K562 (cell line): ENCODE data around the gene LGALS3. TPM values are rescaled to one million over a fixed set of nuclear protein-coding genes. Genes with fewer than 3 reads are reported as not detected.

Experiments
- CGGBP1 ChIP-seq: fragments of 250-450 bp; sonication (Bioruptor Pico); IDR thresholded peaks from 2 replicates; pipeline ENCODE4 v1.9.0; 2021; ENCODE audit warnings: mild to moderate bottlenecking
- CHD7 ChIP-seq: fragments of 200-600 bp; sonication (generic); IDR thresholded peaks from one replicate; pipeline ENCODE4 v1.6.1; 2012; ENCODE audit warnings: mild to moderate bottlenecking, low read depth, low read length, inconsistent platforms
- ELF1 ChIP-seq: fragments of 200-800 bp; sonication (Bioruptor generic); IDR thresholded peaks from 2 replicates; pipeline ENCODE4 v1.6.1; 2016; ENCODE audit warnings: missing genetic modification characterization, missing compliant biosample characterization
- FOSL1 ChIP-seq: fragments of 200-800 bp; sonication (Bioruptor generic); conservative IDR thresholded peaks from 2 replicates; pipeline ENCODE4 v1.6.1; 2016; ENCODE audit warnings: missing genetic modification characterization, missing compliant biosample characterization
- GTF2B ChIP-seq: IDR thresholded peaks from 2 replicates; pipeline ENCODE4 v1.6.1; 2011; ENCODE audit not compliant: insufficient read length; ENCODE audit errors: extremely low read depth
- GTF3C2 ChIP-seq: IDR thresholded peaks from 3 replicates; pipeline ENCODE4 v1.6.1; 2011; ENCODE audit warnings: borderline replicate concordance, mild to moderate bottlenecking, moderate library complexity; ENCODE audit not compliant: insufficient read length; ENCODE audit errors: extremely low read depth
- KAT8 ChIP-seq: fragments of 450-650 bp; IDR thresholded peaks from 2 replicates; pipeline ENCODE4 v1.6.1; 2016; ENCODE audit warnings: low read depth, mild to moderate bottlenecking
- MAX ChIP-seq: sonication (generic); formaldehyde crosslinking; IDR thresholded peaks from 2 replicates; pipeline ENCODE4 v1.9.0; 2022; ENCODE audit warnings: mild to moderate bottlenecking, missing genetic modification reagents
- PTTG1 ChIP-seq: fragments of 450-650 bp; IDR thresholded peaks from 2 replicates; pipeline ENCODE4 v1.6.1; 2016; ENCODE audit warnings: low read depth, mild to moderate bottlenecking, missing genetic modification characterization, missing compliant biosample characterization
- SRF ChIP-seq, 2 experiments: fragments of 250-450, 450-650 bp in 1 of 2; sonication (Bioruptor Pico) in 1 of 2; sonication (generic) in 1 of 2; formaldehyde crosslinking; IDR thresholded peaks; 2 replicates each; pipeline versions ENCODE4 v1.5.0 to v1.5.1; 2020 to 2022; ENCODE audit warnings: mild to moderate bottlenecking in 1 of 2, missing genetic modification reagents in 1 of 2
- STAT5B ChIP-seq: fragments of 250-450 bp; sonication (Bioruptor Pico); IDR thresholded peaks from 2 replicates; pipeline ENCODE4 v1.8.0; 2021; ENCODE audit warnings: mild to moderate bottlenecking, inconsistent platforms
- ZNF507 ChIP-seq: conservative IDR thresholded peaks from 2 replicates; pipeline ENCODE4 v1.6.1; 2017; ENCODE audit warnings: missing genetic modification characterization, missing compliant biosample characterization
- polyA plus RNA-seq, 8 experiments: library from polyadenylated mRNA; depleted of rRNA in 4 of 8; stranded (reverse) in 5 of 8; unstranded in 3 of 8; fragments of >200 nt; fragmentation: Nextera tagmentation in 2 of 8; fragmentation: Illumina TruSeq in 1 of 8; extraction: Ambion mirVana in 2 of 8; extraction: Trizol in 1 of 8; gene quantifications; 2 replicates each; pipeline versions ENCODE4 v1.2.1 to v1.2.3, GENCODE V29; 2011 to 2014; ENCODE audit warnings: inconsistent platforms in 1 of 8, missing spikeins in 1 of 8
- total RNA-seq, 7 experiments: library from RNA; depleted of rRNA in 6 of 7; stranded (reverse); fragments of >200 nt in 6 of 7; fragmentation: Illumina TruSeq in 2 of 7; extraction: Trizol in 2 of 7; gene quantifications; 2 replicates each; pipeline versions ENCODE4 v1.2.1 to v1.2.3, GENCODE V29; 2011 to 2021; ENCODE audit warnings: low replicate concordance in 1 of 7

Gene LGALS3
- total and polyA plus RNA-seq, 9 of the 15 experiments (the other 6 are each of a cell fraction or from before 2014, with no cell fraction given): 0.04 to 1.9 (median 1.1) TPM

GRCh38 chr14:55133416-55133815 lies 4.4 kb downstream of the LGALS3 start (continued):
- TF ChIP-seq CHD7 (no peak), KAT8 (no peak), FOSL1 (tag) (peak; percentile 73), MAX (CRISPR knock-in tag) (no peak), ZNF507 (no peak), GTF3C2 (no peak), PTTG1 (no peak), SRF (CRISPR knock-in tag; IDR thresholded peaks at IDR 0.05) (no peak), STAT5B (CRISPR knock-in tag) (no peak), CGGBP1 (CRISPR knock-in tag) (no peak), ELF1 (no peak), GTF2B (no peak)
